ENCODE data around the gene PPP2R5C. TPM values are rescaled to one million over a fixed set of nuclear protein-coding genes. Genes with fewer than 3 reads are reported as not detected.

PPP2R5C gene
- polyA plus RNA-seq, 1 donor from 2014 or later = 111 TPM

DNA sequence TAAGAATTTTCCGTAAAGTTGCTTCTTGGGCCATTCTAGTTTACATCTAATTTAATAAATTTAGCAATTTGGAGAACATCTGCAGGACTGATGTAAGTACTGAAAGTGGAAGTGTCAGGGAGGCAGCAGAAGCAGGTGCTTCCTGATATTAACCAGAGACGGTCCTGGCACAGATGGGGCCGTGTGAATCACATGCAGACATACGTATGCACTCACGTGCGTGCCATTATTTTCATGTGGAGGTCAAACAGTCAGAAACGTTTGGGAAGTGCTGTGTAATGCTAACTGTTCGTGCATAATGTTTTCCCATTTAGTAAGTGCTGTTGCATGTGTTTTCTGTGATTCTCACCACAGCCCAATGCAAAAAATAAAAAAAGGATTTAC lies 115.0 kb downstream of the PPP2R5C start:
- H3K27me3 ChIP-seq (ENCODE audit: insufficient read depth, low read depth, low read length) = no peaks in the 10 kb centered on the region
- no peak for TF ChIP-seq RAD21 (conservative IDR thresholded peaks at IDR 0.05)
- no peak for TF ChIP-seq EZH2 (IDR thresholded peaks at IDR 0.05; ENCODE audit: borderline replicate concordance, insufficient read depth, low read length, poor library complexity, severe bottlenecking)
- TF ChIP-seq, protein P1, sequence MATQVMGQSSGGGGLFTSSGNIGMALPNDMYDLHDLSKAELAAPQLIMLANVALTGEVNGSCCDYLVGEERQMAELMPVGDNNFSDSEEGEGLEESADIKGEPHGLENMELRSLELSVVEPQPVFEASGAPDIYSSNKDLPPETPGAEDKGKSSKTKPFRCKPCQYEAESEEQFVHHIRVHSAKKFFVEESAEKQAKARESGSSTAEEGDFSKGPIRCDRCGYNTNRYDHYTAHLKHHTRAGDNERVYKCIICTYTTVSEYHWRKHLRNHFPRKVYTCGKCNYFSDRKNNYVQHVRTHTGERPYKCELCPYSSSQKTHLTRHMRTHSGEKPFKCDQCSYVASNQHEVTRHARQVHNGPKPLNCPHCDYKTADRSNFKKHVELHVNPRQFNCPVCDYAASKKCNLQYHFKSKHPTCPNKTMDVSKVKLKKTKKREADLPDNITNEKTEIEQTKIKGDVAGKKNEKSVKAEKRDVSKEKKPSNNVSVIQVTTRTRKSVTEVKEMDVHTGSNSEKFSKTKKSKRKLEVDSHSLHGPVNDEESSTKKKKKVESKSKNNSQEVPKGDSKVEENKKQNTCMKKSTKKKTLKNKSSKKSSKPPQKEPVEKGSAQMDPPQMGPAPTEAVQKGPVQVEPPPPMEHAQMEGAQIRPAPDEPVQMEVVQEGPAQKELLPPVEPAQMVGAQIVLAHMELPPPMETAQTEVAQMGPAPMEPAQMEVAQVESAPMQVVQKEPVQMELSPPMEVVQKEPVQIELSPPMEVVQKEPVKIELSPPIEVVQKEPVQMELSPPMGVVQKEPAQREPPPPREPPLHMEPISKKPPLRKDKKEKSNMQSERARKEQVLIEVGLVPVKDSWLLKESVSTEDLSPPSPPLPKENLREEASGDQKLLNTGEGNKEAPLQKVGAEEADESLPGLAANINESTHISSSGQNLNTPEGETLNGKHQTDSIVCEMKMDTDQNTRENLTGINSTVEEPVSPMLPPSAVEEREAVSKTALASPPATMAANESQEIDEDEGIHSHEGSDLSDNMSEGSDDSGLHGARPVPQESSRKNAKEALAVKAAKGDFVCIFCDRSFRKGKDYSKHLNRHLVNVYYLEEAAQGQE (IDR thresholded peaks at IDR 0.05; ENCODE audit: borderline replicate concordance) = no peak
- no peak for TF ChIP-seq POLR2AphosphoS5 (IDR thresholded peaks at IDR 0.05)
- TF ChIP-seq EP300 (conservative IDR thresholded peaks at IDR 0.05; ENCODE audit: poor library complexity, severe bottlenecking) = no peak
- no peak for TF ChIP-seq SMC3 (conservative IDR thresholded peaks at IDR 0.05; ENCODE audit: poor library complexity)
- TF ChIP-seq, protein P2, sequence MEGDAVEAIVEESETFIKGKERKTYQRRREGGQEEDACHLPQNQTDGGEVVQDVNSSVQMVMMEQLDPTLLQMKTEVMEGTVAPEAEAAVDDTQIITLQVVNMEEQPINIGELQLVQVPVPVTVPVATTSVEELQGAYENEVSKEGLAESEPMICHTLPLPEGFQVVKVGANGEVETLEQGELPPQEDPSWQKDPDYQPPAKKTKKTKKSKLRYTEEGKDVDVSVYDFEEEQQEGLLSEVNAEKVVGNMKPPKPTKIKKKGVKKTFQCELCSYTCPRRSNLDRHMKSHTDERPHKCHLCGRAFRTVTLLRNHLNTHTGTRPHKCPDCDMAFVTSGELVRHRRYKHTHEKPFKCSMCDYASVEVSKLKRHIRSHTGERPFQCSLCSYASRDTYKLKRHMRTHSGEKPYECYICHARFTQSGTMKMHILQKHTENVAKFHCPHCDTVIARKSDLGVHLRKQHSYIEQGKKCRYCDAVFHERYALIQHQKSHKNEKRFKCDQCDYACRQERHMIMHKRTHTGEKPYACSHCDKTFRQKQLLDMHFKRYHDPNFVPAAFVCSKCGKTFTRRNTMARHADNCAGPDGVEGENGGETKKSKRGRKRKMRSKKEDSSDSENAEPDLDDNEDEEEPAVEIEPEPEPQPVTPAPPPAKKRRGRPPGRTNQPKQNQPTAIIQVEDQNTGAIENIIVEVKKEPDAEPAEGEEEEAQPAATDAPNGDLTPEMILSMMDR (IDR thresholded peaks at IDR 0.05; ENCODE audit: poor library complexity, severe bottlenecking) = no peak
- TF ChIP-seq TAF1 (IDR thresholded peaks at IDR 0.05; ENCODE audit: low read depth) = no peak
- TF ChIP-seq MXI1 (conservative IDR thresholded peaks at IDR 0.05; ENCODE audit: poor library complexity, severe bottlenecking) = no peak
- H3K9me2 ChIP-seq (ENCODE audit: insufficient read depth, low read length) = no peaks in the 10 kb centered on the region
- H3K4me2 ChIP-seq (ENCODE audit: low read length) = no peak overlapping the region
- H4K20me1 ChIP-seq (ENCODE audit: insufficient read depth) = no peaks in the 10 kb centered on the region
- no peaks in the 10 kb centered on the region for H3K36me3 ChIP-seq (ENCODE audit: insufficient read depth, low read length)
- no peak overlapping the region for H2AFZ ChIP-seq (ENCODE audit: low read depth, low read length)
- H3K4me3 ChIP-seq (ENCODE audit: low read length) = no peak overlapping the region
- H3K9ac ChIP-seq (ENCODE audit: low read length) = no peak overlapping the region
- H3K27ac ChIP-seq (ENCODE audit: low read length) = no peak overlapping the region
- no peaks in the 10 kb centered on the region for H3F3A ChIP-seq (ENCODE audit: insufficient read depth, low read length, poor library complexity, severe bottlenecking)
- H3K9me3 ChIP-seq (ENCODE audit: low read length) = no peaks in the 10 kb centered on the region
- peaks cover 37% of the 10 kb centered on the region for H3K79me2 ChIP-seq (replicated peaks; ENCODE audit: insufficient read depth, low read length)

DNA sequence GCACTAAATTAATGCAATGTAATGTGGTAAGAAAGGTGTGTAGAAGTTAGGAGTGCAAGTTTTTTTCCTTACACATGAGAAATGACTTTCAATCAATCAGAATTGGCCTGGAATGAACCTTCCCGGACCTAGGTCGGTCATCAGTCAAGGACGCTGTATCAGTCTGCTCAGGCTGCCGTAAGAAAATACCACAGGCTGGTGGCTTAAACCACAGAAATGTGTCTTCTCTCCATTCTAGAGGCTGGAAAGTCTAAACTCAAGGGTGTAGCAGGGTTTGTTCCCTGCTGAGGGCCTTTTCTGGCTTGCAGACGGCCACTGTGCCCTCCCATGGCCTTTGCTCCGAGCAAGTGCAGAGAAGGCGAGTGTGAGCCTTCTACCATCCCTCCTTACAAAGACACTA lies 116.3 kb downstream of the PPP2R5C start:
- H3K9ac ChIP-seq (ENCODE audit: low read length) = no peak overlapping the region
- no peak overlapping the region for H2AFZ ChIP-seq (ENCODE audit: low read depth, low read length)
- no peak overlapping the region for H3K4me2 ChIP-seq (ENCODE audit: low read length)
- no peaks in the 10 kb centered on the region for H3F3A ChIP-seq (ENCODE audit: insufficient read depth, low read length, poor library complexity, severe bottlenecking)
- H4K20me1 ChIP-seq (ENCODE audit: insufficient read depth) = no peaks in the 10 kb centered on the region
- H3K79me2 ChIP-seq (replicated peaks; ENCODE audit: insufficient read depth, low read length) = peaks cover 29% of the 10 kb centered on the region
- no peak overlapping the region for H3K4me3 ChIP-seq (ENCODE audit: low read length)
- H3K36me3 ChIP-seq (ENCODE audit: insufficient read depth, low read length) = no peaks in the 10 kb centered on the region
- TF ChIP-seq EZH2 (IDR thresholded peaks at IDR 0.05; ENCODE audit: borderline replicate concordance, insufficient read depth, low read length, poor library complexity, severe bottlenecking) (no peak), MXI1 (conservative IDR thresholded peaks at IDR 0.05; ENCODE audit: poor library complexity, severe bottlenecking) (no peak), POLR2AphosphoS5 (IDR thresholded peaks at IDR 0.05) (no peak), RAD21 (conservative IDR thresholded peaks at IDR 0.05) (no peak), SMC3 (conservative IDR thresholded peaks at IDR 0.05; ENCODE audit: poor library complexity) (no peak), TAF1 (IDR thresholded peaks at IDR 0.05; ENCODE audit: low read depth) (no peak), EP300 (conservative IDR thresholded peaks at IDR 0.05; ENCODE audit: poor library complexity, severe bottlenecking) (no peak)
- TF ChIP-seq, protein P1 (IDR thresholded peaks at IDR 0.05; ENCODE audit: borderline replicate concordance) = no peak
- TF ChIP-seq, protein P2 (IDR thresholded peaks at IDR 0.05; ENCODE audit: poor library complexity, severe bottlenecking) = no peak
- no peak overlapping the region for H3K27ac ChIP-seq (ENCODE audit: low read length)
- H3K27me3 ChIP-seq (ENCODE audit: insufficient read depth, low read depth, low read length) = no peaks in the 10 kb centered on the region
- H3K9me2 ChIP-seq (ENCODE audit: insufficient read depth, low read length) = no peaks in the 10 kb centered on the region
- no peaks in the 10 kb centered on the region for H3K9me3 ChIP-seq (ENCODE audit: low read length)
